Activated CD4-positive, alpha-beta T cell treated with anti-CD3 and anti-CD28 coated beads, Interleukin-2, Interleukin-6, amounts not matched to agents 100 ng/mL and 50 ng/mL, durations not matched to agents 16 hours and 8 hours (primary cell): ENCODE results near the gene GLB1L2.
A peak's percentile ranks its signal among the peaks of the same experiment; 100 is the strongest.

Source experiments
- DNase-seq: peaks from one replicate; pipeline ENCODE4 v3.0.0-alpha.2; 2020

The GLB1L2 gene

DNA sequence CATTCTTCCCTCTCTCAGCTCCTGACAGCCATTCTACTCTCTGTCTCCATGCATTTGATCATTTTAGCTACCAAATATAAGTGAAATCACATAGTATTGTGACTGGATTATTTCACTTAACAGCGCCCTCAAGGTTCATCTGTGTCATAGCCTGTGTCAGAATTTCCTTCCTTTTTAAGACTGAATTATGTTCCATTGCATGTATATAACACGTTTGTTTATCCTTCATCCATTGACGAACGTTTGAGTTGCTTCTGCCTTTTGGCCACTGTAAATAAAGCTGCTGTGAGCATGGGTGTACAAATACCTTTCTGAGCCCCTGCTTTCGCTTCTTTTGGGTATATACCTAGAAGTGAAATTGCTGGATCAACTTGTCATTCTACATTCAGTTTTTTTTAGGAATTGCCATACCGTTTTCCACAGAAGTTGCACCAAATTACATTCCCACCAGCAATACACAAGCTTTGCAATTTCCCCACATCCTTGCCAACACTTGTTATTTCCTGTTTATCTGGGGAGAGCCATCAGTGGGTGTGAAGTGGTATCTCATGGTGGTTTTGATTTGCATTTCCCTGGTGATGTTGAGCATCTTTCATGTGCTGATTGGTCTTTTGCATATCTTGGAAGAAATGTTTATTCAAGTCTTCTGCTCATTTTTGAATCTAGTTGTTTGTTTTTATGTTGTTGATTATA is 17.5 kb downstream of the GLB1L2 start:
- peak; percentile 11 for DNase-seq

DNA sequence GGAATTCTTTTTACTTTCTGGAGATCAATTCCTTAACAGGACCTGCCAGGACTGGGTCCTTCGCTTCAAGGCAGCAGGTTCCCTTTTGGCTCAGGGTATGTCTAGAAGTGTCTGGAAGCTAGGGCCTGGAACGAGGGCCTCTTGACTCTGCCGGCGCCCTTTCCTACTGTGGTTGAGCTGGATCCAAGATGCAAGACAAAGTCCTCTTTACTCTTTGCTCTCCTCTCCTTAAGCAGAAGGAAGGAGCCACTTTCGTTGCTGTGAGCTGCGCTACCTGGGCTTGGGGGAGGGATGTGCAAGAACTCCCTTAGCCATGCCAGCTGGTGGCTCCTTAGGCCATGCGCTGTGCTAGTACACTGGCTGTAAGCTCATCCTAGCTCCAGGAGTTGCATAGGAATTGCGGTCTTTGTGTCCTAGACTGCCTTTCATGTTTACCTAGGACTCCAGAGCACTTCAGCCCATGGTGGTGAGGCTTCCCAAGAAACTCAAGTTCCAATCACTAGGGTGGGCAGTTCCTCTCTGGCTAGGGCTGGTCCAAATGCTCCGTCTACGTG is 18.1 kb downstream of the GLB1L2 start:
- no peak for DNase-seq

DNA sequence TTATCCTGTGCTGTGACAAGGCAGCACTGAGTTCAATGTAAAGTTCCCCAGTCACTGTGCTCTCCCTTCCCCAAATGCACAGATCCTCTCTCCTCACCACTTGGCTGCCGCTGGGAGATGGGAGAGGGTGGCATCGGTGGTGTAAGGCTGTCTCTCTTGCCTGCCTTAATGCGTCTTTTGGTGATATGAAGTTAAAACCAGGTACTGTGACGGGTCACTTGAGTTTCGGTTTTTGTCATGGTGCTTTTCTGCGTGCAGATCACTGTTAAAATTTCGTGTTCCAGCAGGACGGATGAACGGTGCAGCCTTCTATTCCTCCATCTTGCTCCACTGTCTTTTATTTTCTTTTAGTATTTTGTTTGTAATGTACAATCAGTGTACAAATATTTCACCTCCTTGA is 18.6 kb downstream of the GLB1L2 start:
- DNase-seq = no peak

DNA sequence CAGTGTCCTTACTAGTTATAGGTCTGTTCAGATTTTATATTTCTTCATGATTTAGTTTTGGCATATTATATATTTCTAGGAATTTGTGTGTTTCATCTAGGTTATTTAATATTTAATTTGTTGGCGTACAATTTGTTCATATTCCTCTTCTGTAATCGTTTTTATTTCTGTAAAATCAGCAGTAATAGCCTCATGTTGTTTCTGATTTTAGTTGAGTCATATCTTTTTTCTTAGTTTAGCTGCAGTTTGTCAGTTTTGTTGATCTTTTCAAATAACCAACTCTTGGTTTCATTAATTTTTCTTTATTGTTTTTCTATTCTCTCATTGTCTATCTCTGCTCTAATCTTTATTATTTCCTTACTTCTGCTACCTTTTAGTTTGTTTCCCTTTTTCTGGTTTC is 20.3 kb downstream of the GLB1L2 start:
- no peak for DNase-seq

DNA sequence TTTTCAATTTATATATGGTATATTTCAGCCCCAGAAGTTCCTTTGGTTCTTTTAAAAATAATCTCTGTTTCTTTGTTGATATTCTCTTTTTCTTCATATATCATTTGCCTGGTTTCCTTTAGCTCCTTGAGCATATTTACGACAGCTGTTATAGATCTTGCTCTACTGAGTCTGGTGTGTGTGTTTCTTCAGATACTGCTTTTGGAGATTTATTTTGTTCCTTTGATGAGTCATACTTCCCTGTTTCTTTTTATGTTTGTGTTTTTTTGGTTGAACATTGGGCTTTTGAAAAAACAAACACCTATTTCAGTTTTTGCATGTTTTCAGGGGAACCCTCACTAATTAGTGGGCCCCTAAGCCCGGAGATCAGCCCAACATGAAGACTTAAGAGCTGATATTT is 23.3 kb downstream of the GLB1L2 start:
- no peak for DNase-seq

DNA sequence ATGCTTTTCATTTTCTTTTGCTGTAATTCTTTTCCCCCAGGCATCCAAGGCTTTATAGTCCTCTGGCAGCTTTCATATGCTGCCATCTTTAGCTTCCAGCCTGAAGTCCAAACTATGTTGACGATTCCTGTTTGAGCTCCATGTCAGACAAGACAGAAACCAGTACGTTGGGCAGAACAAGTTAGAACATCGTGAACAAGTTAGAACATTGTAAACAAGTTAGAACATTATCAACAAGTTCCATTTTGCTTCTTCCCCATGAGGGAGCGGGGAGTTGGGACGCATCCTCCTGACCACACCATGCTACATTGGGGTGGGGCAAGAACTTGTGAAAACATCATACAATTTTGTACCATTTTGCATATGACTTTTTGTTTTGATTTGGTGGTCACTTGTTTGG is 23.9 kb downstream of the GLB1L2 start:
- DNase-seq = no peak

DNA sequence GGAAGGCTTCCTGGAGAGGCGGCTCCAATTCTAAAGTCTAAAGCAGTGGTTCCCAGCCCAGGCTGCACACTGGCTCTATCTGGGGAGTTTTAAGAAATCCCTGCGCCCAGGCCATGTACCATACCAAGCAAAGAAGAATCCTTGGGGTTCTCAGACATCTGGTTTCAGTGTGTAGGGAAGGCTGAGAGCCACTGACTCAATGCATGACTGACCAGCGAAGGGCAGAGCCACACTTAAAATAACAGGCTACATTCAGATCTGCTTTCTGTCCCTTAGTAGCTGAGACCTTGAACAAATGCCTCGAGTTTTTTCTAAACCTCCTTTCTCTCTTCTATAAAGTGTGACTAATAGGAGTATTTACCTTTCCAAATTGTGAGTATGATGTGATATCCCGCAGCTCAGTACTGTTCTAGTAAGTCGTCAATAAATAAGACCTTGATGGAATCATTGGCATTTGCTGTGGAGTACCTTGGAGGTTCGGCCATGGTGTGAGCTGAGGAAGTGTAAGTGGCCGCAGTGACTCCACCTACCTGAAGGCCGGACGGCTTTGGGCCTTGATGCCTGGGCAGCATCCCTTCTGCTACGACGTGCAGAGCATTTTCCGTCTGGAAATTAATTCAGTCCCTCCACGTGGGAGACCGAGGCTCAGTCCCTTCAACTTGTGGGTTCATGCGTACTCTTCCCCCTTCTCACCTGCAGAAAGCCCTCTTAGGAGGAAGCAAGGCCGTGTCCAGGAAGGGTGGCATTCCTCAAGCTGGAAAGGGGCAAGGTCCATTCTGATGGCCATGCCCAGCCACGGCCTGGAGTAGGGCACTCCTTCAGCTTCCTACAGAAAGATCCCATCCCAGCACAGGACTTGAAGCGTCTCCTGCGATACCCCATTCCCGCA is 25.1 kb downstream of the GLB1L2 start:
- DNase-seq = no peak

DNA sequence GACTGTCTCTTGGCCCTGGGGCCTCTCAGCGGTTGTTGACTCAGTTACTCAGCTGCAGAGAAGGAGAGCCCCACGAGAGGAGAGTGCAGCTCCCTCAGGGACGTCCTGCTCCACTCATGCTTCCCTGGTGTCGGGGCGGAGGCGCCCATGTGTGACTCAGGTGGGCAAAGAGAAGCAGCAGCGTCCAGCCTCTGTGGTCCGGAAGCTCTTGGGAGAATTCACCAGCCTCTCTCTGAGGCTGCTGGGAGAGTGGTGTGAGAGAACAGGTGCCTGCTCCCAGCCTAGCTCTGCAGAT is 25.7 kb downstream of the GLB1L2 start:
- DNase-seq = no peak

DNA sequence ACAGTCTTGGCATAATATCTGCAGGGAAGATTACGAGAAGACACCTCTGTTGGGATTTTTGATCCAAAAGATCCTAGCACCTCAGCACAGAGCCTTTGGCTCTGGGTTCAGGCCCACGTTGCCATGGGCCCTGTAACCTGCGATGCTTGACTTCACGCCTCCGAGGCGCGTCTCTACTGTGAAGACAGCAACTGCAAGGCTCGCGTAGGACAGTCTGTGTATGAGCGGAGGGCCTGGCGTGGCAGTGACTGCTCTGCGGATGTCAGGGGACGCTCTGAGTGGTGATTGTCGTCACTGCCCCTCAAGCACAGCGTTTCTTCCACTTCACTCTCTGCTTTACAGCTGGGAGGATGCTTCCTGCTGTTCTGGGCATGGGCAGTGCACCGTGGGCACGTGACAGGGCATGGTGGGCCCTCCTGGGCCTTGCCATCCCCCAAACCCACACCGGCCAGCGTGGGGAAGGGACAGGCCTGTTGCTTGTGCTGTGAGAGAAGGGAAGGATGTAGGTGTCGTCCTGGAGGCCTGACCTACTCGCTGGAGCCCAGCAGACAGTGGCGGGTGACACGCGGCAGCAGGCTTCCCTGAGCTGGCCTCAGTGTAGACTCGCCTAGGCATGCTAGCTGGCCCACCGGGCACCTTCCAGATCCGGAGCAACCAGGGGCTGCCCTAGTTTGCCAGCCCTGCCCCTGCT is 26.5 kb downstream of the GLB1L2 start:
- no peak for DNase-seq

DNA sequence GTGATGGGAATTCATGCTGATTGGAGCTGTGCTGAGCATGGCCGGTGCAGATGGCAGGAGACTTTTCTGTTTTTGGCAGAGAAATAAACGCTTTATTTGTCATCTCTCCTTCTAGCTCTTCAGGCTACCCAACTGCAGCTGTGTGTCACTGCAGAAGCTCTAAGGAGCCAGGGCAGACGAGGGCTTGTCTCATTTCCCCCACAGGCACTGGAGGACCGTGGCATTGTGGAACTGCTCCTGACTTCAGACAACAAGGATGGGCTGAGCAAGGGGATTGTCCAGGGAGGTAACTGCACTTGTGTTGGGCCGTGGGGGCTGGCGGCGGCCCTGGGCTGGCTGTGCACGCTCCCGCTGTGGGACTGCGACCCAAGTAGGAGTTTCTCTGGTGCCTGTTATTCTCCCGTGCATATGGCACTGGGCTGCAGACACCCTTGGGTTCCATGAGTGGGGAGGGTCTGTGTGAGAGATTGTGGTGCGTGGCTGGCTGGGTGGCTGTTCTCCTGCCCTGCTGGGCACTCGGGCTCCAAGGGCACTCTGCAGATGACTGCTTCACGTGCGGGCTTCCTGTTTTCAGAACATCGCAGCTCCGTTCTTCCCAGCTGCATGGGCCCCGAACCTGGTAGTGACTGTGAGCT is 27.2 kb downstream of the GLB1L2 start:
- no peak for DNase-seq

DNA sequence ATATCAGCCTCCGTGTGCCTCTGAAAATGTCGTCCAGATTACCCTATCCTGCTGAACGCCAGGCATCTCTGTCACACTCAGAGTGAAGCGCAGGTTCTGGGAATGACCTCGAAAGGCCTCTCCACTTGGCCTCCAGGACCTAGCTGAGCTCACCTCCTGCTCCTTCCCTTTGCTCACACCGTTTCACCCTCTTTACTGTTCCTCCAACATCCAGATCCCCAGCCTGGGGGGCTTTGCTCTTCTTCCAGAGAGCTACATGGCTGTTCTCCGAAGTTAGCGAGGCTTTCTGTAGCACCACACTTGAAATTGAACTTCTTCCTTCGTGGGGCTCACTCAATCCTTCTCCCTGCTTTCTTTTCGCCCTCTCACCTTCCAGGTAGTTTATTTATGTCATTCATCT is 27.9 kb downstream of the GLB1L2 start:
- DNase-seq = no peak

DNA sequence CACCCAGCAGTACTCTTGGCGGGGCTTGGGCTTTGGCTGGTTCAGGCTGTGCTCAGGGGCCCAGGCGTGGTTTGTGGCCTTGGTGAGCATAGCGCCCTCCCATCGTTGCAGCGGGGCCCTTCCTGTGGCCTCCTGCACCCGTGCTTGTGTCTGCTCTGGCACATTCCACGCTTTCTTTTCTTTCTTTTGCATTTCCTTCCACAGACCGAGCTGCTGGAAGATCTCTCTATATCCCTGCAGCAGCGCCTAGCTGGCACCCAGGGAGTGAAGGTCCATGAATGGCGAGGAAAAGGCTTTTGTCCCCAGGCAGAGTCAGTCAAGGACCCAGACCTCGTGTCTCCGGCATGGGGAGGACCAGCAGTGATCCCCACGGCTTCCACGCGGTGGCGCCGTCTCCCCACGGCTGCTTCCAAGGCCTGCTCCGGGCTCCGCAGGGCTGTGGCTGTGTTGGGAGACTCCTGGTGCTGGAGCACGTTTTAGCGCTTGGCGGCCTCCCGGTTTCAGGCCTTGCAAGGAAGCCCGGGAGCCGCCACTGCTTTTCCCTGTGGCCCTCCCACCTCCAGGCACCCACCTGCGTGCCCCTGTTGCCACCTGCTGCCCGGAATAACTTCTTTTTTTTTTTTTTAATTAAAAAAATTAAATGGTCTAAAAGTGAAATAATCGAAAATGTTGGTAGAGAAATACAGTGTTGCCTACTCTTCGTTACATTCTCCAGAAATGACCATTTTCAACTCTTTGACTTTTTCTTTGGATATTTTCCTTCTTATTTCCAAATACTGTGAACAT is 28.5 kb downstream of the GLB1L2 start:
- DNase-seq = peak; percentile 87

DNA sequence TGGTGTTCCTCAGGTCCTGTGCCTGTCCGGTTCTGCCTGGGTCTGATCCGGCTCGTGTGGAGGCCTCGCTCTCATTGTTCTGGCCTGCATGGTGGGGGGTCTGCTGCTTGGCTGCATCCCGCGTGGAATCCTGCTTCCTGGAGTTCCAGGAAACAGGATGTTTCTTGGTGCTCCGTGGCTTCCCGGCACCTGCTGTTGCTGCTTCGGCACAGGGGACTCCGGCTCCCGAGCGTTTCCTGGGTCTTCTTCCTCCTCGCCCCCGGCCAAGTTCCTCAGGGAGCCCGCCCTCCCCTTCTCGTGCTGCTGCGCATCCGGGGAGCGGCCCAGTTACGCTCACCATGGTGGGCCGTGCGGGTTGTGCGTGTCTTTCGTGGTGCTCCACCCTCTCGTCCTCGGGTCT is 29.9 kb downstream of the GLB1L2 start:
- DNase-seq = no peak

DNA sequence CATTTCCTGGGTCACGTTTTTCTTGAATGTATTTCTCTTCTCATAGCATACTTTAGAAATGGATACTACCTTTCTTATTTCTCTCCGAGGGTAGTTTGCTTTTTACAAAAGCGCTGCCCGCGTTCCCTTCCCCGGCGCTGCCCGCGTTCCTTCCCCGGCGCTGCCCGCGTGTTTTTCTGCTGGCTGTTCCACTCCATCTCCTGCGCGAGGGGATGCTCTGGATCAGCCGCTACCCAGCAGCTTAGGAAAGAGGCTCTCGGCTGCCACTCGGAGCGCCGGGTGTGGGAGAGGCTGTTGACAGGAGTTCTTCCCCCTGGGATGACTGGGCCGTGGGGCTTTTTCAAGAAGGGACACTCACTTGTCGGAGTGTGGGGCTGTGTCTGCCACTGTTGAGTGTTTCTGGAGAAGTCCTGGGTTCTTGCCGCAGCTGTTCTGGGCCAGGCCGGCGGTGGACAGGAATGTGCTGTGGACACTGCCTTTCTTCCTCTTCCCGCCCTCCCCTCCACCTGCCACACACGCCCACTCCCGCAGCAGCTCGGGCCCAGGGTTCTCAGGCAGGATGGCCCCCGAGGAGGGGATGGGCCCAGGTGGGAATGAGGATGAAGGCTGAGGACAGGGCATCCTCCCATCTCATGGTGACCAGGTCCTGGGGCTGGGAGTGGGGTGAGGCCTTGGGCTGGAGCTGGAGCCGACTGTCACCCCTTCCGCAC is 30.6 kb downstream of the GLB1L2 start:
- DNase-seq = no peak

DNA sequence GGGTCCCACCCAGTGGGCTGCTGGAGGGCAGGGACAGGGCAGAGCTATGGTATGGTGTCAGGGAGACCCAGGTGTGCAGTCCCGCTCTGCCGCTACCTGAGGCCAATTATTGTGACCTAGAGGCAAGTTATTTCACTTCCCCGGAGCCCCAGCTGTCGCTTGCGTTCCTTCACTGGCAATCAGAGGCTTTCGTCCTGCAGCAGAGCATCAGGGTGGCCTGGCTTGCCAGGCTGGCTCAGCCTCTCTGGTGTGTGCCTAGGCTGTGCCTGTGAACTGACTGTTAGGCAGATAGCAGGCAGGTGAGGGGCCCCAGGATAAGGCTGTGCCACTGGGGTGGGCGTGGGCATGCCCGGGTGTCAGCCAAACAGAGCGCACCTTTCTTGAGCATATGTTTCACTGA is 31.4 kb downstream of the GLB1L2 start:
- no peak for DNase-seq

DNA sequence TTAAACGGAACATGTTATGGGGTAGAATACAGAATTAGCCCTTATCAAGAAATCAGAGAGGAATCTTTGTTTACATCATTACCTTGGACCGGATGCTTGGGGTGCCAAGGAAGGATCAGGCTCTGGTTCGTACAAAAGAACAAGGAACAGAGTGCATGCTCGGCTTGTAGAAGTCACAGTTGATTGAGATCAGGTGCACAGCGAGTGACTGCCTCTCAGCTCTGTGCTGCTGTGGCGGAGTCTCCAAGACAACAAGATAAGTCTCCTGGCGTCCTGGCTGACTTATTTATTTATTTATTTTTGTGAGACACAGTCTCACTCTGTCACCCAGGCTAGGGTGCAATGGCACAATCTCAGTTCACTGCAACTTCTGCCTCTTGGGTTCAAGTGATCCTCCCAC is 31.8 kb downstream of the GLB1L2 start:
- DNase-seq = no peak

DNA sequence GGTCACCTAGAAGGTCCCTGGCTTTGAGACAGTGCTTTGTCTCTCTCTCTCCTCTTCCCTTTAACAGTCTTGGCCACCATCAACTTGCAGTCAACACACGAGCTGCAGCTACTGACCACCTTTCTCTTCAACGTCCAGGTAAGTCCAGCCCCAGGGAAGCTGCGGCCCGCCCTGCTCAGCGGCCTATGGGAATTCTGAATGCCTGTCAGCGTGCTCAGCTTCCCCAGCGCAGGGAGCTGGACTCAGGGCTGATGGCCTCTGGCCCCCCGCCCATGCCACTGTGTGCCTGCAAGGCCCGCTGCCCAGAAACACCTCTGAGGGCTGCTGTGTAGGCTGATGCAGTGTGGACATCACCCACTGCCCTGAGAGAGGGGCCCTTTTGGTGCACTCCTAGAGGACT is 32.5 kb downstream of the GLB1L2 start:
- DNase-seq = no peak

DNA sequence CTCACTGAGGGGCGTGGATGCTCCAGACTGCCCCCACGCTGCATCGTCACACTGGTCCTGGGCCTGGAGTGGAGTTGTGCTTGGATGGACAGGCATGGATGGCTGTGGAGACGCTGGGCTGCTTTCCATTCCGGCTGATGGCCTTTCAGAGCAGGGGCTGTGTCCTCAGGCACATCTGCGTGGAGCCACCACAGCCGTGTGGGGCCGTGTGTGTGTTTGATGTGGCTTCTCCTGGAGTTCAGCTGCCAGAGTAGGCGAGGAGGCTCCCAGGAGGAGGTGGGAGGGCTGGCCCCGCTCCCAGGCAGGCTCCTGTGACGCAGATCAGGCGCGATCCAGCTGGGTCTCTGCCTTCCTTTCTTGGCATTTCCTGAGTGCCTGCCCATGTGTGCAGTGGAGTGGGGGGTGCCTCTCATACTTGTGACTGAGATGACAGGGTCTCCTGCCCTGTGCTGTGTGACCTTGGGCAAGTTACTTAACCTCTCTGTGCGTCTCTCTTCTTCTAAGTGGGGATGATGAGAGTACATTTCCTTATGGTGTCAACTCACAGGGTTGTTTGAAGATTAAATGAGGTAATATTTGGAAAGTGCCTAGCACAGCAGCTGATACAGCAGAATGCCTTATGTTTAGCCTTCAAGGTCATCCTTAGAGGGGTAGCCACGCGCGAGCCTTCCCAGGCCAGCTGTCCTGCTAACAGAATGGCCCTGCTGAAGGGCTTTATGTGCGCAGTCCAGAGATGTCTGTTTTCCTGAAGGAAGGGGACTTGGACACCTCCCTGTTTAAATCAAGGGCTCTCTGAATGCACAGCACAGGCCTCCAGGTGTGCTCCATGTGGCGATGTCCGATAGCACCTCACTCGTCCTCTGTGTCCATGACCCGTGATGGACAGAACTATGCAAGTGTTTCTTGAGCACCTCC is 33.5 kb downstream of the GLB1L2 start:
- no peak for DNase-seq

DNA sequence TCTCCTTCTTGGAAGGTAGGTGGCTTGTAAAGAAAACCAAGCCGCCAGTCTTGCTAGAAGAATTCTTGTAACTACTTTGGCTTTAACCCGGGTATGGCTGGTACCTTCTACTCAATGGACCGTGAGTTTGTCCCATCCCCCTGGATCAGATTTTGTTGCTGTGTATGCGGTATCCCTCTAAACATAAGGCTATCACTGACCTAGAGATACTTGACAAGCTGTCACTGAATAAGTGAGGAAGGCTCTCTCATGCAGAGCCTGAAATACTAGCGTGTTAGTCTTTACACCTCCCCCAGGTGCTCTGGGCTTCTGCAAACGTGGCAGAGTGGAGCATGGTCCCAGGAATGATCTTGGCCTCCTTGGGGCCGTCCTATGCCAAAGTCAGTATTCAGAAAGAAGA is 34.5 kb downstream of the GLB1L2 start:
- no peak for DNase-seq

DNA sequence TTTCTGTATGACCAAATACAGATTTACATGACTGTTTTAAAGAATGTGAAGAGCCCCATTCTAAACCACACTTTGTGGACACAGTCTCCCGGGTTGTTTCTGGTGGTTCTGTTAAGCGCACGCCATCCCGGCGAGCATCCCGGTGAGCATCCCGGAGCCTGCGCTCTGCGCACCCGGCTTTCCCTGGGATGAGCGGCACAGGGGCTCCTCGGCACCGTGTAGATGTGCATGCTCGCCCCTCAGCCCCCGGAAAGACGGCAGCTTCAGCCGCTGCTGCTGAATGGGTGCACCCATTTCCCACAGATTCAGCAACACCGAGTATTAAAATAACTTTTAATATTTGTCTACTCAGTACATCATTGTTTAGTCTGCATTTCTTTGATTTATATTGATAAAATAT is 36.0 kb downstream of the GLB1L2 start:
- DNase-seq = no peak
